ENCODE data around the gene MRPL12. TPM values are rescaled to one million over a fixed set of nuclear protein-coding genes. Genes with fewer than 3 reads are reported as not detected.
"Not testable (repeated sequence)": the region's sequence is repeated elsewhere in the genome, so short reads cannot be mapped to it uniquely, and the experiment has no call there.

Gene MRPL12
- polyA plus RNA-seq, 1 donor, result 52.4 TPM

DNA sequence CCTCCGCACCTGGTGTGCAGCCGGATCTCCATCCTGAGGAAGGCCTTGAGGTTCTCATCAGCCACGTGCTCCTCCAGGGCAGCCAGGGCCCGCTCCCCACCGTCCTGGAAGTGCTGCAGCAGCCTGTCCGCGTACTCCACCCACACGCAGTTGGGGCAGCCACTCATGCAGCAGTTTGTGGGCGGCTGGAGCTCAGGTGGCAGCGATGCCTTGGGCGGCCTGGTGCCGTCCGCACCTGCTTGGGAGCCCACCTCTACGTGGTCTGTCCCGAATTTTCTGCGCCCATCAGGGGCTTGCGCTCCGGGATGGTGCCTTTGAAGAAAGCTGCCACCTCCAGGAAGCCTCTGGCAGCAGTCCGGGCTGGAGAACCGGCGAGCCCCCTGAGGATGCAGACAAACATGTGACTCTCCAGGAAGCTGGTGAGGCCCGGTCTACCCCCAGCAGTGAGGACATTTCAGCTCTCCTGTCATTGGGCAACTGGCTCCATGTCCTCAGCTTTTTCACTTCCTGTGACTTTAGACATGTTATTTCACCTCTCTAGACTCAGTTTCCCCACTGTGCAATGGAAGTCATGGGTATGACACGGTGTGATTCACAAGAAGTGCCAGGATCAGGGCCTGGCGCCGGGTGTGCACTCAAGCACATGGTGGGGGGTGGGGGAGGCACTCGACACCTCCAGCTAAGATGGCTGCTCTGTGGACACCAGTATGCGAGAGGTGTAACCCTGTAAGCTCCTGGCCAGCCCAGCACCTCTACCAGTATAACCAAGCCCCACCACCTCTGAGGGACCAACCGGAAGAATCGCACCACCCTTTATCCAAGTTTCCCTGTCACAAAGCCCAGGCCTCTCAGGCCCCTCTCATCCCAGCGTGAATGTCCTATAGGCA, 37.7 kb upstream of the MRPL12 start:
- H3K9me3 ChIP-seq (ENCODE audit: control insufficient read depth, low read depth, low read length), result peaks cover 3% of the 10 kb centered on the region
- peaks cover 17% of the 10 kb centered on the region for H3K36me3 ChIP-seq (ENCODE audit: control insufficient read depth, insufficient read depth, low read length)
- no CpG with 5 or more reads among the region's 30 CpGs for WGBS (ENCODE audit: insufficient coverage, low lambda C conversion rate)
- peak overlapping the region; percentile 86 for H3K4me3 ChIP-seq (ENCODE audit: low read length)
- DNase-seq, result peak in 1 of 2 donors; percentile 28
- H3K4me1 ChIP-seq (ENCODE audit: control insufficient read depth, insufficient read depth, low read length), result peaks cover 10% of the 10 kb centered on the region
- peak overlapping the region; percentile 56 for H3K27ac ChIP-seq (ENCODE audit: low read length)
- no peaks in the 10 kb centered on the region for H3K27me3 ChIP-seq (ENCODE audit: control insufficient read depth, insufficient read depth, low read length)

- WGBS (ENCODE audit: insufficient coverage, low lambda C conversion rate), result no CpG with 5 or more reads among the region's 16 CpGs
- peaks cover 20% of the 10 kb centered on the region for H3K36me3 ChIP-seq (ENCODE audit: control insufficient read depth, insufficient read depth, low read length)
- H3K27ac ChIP-seq (ENCODE audit: low read length), result peak overlapping the region; percentile 56
- peak overlapping the region; percentile 86 for H3K4me3 ChIP-seq (ENCODE audit: low read length)
- peaks cover 10% of the 10 kb centered on the region for H3K4me1 ChIP-seq (ENCODE audit: control insufficient read depth, insufficient read depth, low read length)
- no peaks in the 10 kb centered on the region for H3K27me3 ChIP-seq (ENCODE audit: control insufficient read depth, insufficient read depth, low read length)
- no peak for DNase-seq
- peaks cover 3% of the 10 kb centered on the region for H3K9me3 ChIP-seq (ENCODE audit: control insufficient read depth, low read depth, low read length)
Observed at GRCh38 chr17:81666092-81666341, 37.1 kb upstream of the MRPL12 start.

DNA sequence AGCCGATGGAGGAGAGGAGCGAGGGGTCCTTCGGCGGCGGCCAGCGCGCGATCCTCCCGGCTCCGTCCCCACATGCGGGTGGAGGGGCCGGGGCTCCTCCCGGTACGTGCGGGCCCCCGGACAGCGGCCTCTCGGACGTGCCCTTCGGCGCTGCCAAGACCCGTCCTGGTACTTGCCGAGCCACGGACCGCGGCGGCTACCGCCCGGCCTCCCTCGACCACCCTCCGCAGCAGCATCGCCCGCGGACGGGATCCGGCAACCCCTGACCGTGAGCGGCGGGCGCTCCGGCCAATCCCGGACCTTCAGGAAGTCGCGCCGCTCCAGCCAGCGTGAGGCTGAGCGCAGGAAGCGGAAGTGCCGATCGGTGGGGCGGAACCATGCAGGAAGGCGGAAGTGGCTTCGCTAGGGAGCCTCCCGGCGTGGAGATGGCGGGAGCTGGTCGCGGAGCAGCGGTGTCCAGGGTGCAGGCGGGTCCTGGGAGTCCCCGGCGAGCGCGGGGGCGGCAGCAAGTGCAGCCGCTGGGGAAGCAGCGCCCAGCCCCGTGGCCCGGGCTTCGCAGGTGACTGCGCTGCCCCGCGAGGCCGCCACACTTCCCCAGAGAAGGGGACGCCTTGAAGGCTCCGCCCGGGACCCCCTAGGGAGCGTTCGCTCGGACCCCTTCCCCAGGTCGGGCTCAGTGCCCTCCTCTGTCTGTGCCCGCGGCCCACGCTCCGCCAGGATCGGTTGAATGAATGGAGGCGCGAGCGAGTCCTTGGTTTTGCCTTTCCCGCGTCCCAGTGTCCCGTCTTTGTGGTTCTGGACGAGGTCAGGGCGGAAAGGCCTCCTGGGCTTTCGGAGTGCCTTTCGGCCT, 36.6 kb upstream of the MRPL12 start, which contains the start of the genes CCDC137 and OXLD1:
CCDC137 (plus strand) TSS at position 396 of the 850 bp plus-strand sequence; CDS start at position 426, 30 bp downstream.
OXLD1 (minus strand) TSS at position 264 of the 850 bp plus-strand sequence; CDS start at position 236, 28 bp downstream.
- peak within 1 kb of the TSS; percentile 56 for H3K27ac ChIP-seq (ENCODE audit: low read length)
- peak; percentile 92 to 94 for DNase-seq
- H3K36me3 ChIP-seq (ENCODE audit: control insufficient read depth, insufficient read depth, low read length), result peaks cover 26% of the 10 kb centered on the region
- H3K4me3 ChIP-seq (ENCODE audit: low read length), result peak within 1 kb of the TSS; percentile 86
- H3K4me1 ChIP-seq (ENCODE audit: control insufficient read depth, insufficient read depth, low read length), result peaks cover 10% of the 10 kb centered on the region
- peaks cover 3% of the 10 kb centered on the region for H3K9me3 ChIP-seq (ENCODE audit: control insufficient read depth, low read depth, low read length)
- no CpG with 5 or more reads among the region's 96 CpGs for WGBS (ENCODE audit: insufficient coverage, low lambda C conversion rate)
- no peaks in the 10 kb centered on the region for H3K27me3 ChIP-seq (ENCODE audit: control insufficient read depth, insufficient read depth, low read length)

- H3K9me3 ChIP-seq (ENCODE audit: control insufficient read depth, low read depth, low read length), result peaks cover 3% of the 10 kb centered on the region
- whole genome bisulfite sequencing (ENCODE audit: insufficient coverage, low lambda C conversion rate), result 100% methylated on average over 3 of the region's 18 CpGs
- H3K4me3 ChIP-seq (ENCODE audit: low read length), result peak overlapping the region; percentile 86
- no peak overlapping the region for H3K27ac ChIP-seq (ENCODE audit: low read length)
- H3K4me1 ChIP-seq (ENCODE audit: control insufficient read depth, insufficient read depth, low read length), result peaks cover 10% of the 10 kb centered on the region
- H3K36me3 ChIP-seq (ENCODE audit: control insufficient read depth, insufficient read depth, low read length), result peaks cover 38% of the 10 kb centered on the region
- no peaks in the 10 kb centered on the region for H3K27me3 ChIP-seq (ENCODE audit: control insufficient read depth, insufficient read depth, low read length)
- no peak for DNase-seq
Observed at GRCh38 chr17:81667754-81668153, 35.4 kb upstream of the MRPL12 start.

- Histone ChIP-seq H3K27ac (ENCODE audit: low read length) (no peak overlapping the region), H3K9me3 (ENCODE audit: control insufficient read depth, low read depth, low read length) (no peaks in the 10 kb centered on the region), H3K36me3 (ENCODE audit: control insufficient read depth, insufficient read depth, low read length) (peaks cover 53% of the 10 kb centered on the region), H3K4me1 (ENCODE audit: control insufficient read depth, insufficient read depth, low read length) (no peaks in the 10 kb centered on the region), H3K27me3 (ENCODE audit: control insufficient read depth, insufficient read depth, low read length) (no peaks in the 10 kb centered on the region), H3K4me3 (ENCODE audit: low read length) (no peak overlapping the region)
- no CpG with 5 or more reads among the region's 18 CpGs for WGBS (ENCODE audit: insufficient coverage, low lambda C conversion rate)
- no peak for DNase-seq
Observed at GRCh38 chr17:81672504-81672903, 30.7 kb upstream of the MRPL12 start.

GRCh38 chr17:81672954-81673353, 30.2 kb upstream of the MRPL12 start:
- Histone ChIP-seq H3K4me3 (ENCODE audit: low read length) (no peak overlapping the region), H3K36me3 (ENCODE audit: control insufficient read depth, insufficient read depth, low read length) (peaks cover 53% of the 10 kb centered on the region), H3K9me3 (ENCODE audit: control insufficient read depth, low read depth, low read length) (no peaks in the 10 kb centered on the region), H3K27me3 (ENCODE audit: control insufficient read depth, insufficient read depth, low read length) (no peaks in the 10 kb centered on the region), H3K27ac (ENCODE audit: low read length) (no peak overlapping the region), H3K4me1 (ENCODE audit: control insufficient read depth, insufficient read depth, low read length) (no peaks in the 10 kb centered on the region)
- no peak for DNase-seq
- WGBS (ENCODE audit: insufficient coverage, low lambda C conversion rate), result no CpG with 5 or more reads among the region's 16 CpGs

DNA sequence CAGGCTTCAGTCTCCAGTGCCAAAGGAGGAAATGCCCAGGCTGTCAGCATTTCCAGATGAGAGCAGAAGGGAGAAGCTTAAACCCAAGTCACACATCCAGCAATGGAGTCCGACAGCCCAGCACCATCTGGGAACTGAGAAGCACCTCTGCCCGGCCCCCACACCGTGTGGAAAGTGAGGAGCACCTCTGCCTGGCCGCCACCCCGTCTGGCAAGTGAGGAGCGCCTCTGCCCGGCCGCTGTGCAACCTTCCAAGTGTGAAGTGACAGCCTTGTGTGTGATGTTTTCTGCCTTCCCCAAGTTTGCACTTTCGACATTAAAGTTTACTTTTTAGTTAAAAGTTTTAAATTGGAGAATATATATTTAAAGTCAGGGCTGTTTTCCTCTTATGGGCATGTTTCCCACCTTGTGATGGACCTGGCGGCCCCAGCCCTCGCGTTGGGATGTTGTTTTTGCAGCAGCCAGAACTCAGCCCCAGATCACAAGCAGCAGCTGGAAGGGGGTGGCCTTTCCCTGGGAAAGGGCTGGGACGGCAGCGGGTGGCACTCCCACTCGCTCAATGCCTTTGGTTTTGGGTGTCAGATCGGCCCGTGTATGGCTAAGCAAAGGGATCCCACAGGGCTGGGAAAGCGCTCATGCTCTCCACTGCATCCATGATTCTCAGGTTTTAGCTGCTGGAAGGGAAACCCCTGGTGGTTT, 29.5 kb upstream of the MRPL12 start:
- Histone ChIP-seq H3K4me3 (ENCODE audit: low read length) (no peak overlapping the region), H3K9me3 (ENCODE audit: control insufficient read depth, low read depth, low read length) (no peaks in the 10 kb centered on the region), H3K27ac (ENCODE audit: low read length) (no peak overlapping the region), H3K4me1 (ENCODE audit: control insufficient read depth, insufficient read depth, low read length) (no peaks in the 10 kb centered on the region), H3K27me3 (ENCODE audit: control insufficient read depth, insufficient read depth, low read length) (no peaks in the 10 kb centered on the region), H3K36me3 (ENCODE audit: control insufficient read depth, insufficient read depth, low read length) (peaks cover 48% of the 10 kb centered on the region)
- DNase-seq, result no peak
- no CpG with 5 or more reads among the region's 18 CpGs for WGBS (ENCODE audit: insufficient coverage, low lambda C conversion rate)

GRCh38 chr17:81675515-81676221, 27.5 kb upstream of the MRPL12 start:
- H3K27me3 ChIP-seq (ENCODE audit: control insufficient read depth, insufficient read depth, low read length); DNase-seq; H3K9me3 ChIP-seq (ENCODE audit: control insufficient read depth, low read depth, low read length); H3K27ac ChIP-seq (ENCODE audit: low read length); H3K4me3 ChIP-seq (ENCODE audit: low read length); H3K4me1 ChIP-seq (ENCODE audit: control insufficient read depth, insufficient read depth, low read length): not testable (repeated sequence)
- no CpG with 5 or more reads among the region's 18 CpGs for WGBS (ENCODE audit: insufficient coverage, low lambda C conversion rate)
- peaks cover 37% of the 10 kb centered on the region for H3K36me3 ChIP-seq (ENCODE audit: control insufficient read depth, insufficient read depth, low read length)

DNA sequence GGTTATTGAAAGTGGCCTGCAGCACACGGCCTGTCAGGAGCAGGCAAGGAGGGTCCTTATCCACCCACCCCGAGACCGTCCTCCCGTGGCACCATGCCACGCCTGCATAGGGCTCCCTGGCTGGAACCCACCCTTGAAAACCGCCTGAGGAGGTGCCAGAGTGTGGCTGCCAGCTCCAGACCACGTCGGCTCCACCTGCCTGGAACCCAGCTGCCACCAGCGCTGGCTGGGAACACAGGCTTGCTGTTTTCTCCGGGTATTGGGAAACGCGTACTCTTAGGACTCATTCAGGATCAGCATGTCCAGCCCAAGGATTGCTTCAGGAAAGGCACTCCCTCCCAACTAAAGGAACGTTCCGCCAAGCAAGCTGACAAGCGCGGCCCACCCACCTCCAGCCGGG, 26.3 kb upstream of the MRPL12 start:
- H3K9me3 ChIP-seq (ENCODE audit: control insufficient read depth, low read depth, low read length), result no peaks in the 10 kb centered on the region
- no peak for DNase-seq
- peaks cover 36% of the 10 kb centered on the region for H3K36me3 ChIP-seq (ENCODE audit: control insufficient read depth, insufficient read depth, low read length)
- no peaks in the 10 kb centered on the region for H3K27me3 ChIP-seq (ENCODE audit: control insufficient read depth, insufficient read depth, low read length)
- no peak overlapping the region for H3K27ac ChIP-seq (ENCODE audit: low read length)
- no peaks in the 10 kb centered on the region for H3K4me1 ChIP-seq (ENCODE audit: control insufficient read depth, insufficient read depth, low read length)
- no peak overlapping the region for H3K4me3 ChIP-seq (ENCODE audit: low read length)
- WGBS (ENCODE audit: insufficient coverage, low lambda C conversion rate), result no CpG with 5 or more reads among the region's 17 CpGs

Measured in large intestine (tissue), 3 donors.